Brain microvascular endothelial cell (primary cell): Measurements from ENCODE around the gene BCAN.

Source experiments
- DNase-seq: peaks from one replicate; pipeline ENCODE4 v3.0.0-alpha.2; 2020
- H3K27ac ChIP-seq: fragments of 250-450 bp; sonication (Bioruptor Pico); 2 replicates; pipeline ENCODE4 v1.5.1; 2020; ENCODE audit warnings: mild to moderate bottlenecking, moderate library complexity
- H3K27me3 ChIP-seq: fragments of 250-450 bp; sonication (Bioruptor Pico); replicated peaks from 2 replicates; pipeline ENCODE4 v1.5.1; 2020; ENCODE audit warnings: mild to moderate bottlenecking
- H3K36me3 ChIP-seq: fragments of 250-450 bp; sonication (Bioruptor Pico); replicated peaks from 2 replicates; pipeline ENCODE4 v1.5.1; 2020; ENCODE audit warnings: mild to moderate bottlenecking
- H3K4me3 ChIP-seq: 2 replicates; pipeline ENCODE4 v1.5.1; 2011; ENCODE audit warnings: low read depth, mild to moderate bottlenecking, control low read depth, low read length, moderate library complexity
- in situ Hi-C: cut with HindIII; loops from 2 replicates; pipeline ENCODE4 v1.10.0; 2017; ENCODE audit warnings: low sequenced_read_pairs, low pct_ligation_motif_present
- TF ChIP-seq, protein P1 (sequence below): IDR thresholded peaks from 2 replicates; pipeline ENCODE4 v1.5.1; 2011; ENCODE audit warnings: low read depth, mild to moderate bottlenecking, moderate library complexity, low read length, control low read depth, inconsistent platforms; ENCODE audit errors: missing control alignments

BCAN gene

DNA sequence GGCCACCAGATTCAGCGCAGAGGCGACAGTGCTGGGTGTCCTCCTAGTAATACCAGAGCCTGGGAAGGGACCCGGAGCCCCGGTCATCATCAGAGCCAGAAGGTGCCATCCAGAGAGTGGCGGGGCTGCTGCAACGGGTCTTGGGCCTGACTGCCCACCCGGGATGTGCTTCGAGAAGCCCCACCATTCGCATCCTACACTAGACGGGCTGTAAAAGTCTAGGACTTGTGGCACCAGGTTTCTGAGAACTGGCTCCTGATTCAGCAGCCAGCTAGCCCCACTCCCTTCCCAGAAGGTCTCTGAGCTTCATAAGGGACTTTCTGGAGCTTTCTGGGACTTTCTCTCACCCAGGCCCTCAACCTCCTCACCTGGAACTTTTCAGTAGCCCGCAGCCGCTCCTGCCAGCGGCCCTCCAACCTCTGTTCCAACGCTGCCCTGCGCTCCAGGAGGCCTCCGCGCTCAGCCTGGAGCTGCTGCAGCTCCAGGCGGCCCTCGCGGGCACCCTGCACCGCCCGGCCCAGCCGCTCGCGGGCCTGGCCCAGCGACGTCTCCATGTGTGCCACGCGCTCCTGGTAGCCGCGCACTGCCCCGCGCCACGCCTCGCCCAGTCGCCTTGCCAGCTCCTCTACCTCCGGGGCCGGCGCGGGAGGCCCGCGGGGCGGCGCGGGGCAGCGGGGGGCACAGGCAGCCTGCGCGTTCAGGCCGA is 34.4 kb downstream of the BCAN start:
- DNase-seq: no peak
- peak overlapping the region; percentile 53 for H3K4me3 ChIP-seq
- TF ChIP-seq, protein P1, sequence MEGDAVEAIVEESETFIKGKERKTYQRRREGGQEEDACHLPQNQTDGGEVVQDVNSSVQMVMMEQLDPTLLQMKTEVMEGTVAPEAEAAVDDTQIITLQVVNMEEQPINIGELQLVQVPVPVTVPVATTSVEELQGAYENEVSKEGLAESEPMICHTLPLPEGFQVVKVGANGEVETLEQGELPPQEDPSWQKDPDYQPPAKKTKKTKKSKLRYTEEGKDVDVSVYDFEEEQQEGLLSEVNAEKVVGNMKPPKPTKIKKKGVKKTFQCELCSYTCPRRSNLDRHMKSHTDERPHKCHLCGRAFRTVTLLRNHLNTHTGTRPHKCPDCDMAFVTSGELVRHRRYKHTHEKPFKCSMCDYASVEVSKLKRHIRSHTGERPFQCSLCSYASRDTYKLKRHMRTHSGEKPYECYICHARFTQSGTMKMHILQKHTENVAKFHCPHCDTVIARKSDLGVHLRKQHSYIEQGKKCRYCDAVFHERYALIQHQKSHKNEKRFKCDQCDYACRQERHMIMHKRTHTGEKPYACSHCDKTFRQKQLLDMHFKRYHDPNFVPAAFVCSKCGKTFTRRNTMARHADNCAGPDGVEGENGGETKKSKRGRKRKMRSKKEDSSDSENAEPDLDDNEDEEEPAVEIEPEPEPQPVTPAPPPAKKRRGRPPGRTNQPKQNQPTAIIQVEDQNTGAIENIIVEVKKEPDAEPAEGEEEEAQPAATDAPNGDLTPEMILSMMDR: no peak
- H3K36me3 ChIP-seq: peaks cover 7% of the 10 kb centered on the region
- no peaks in the 10 kb centered on the region for H3K27me3 ChIP-seq
- no peak overlapping the region for H3K27ac ChIP-seq
- in situ Hi-C loops: no loop called here

DNA sequence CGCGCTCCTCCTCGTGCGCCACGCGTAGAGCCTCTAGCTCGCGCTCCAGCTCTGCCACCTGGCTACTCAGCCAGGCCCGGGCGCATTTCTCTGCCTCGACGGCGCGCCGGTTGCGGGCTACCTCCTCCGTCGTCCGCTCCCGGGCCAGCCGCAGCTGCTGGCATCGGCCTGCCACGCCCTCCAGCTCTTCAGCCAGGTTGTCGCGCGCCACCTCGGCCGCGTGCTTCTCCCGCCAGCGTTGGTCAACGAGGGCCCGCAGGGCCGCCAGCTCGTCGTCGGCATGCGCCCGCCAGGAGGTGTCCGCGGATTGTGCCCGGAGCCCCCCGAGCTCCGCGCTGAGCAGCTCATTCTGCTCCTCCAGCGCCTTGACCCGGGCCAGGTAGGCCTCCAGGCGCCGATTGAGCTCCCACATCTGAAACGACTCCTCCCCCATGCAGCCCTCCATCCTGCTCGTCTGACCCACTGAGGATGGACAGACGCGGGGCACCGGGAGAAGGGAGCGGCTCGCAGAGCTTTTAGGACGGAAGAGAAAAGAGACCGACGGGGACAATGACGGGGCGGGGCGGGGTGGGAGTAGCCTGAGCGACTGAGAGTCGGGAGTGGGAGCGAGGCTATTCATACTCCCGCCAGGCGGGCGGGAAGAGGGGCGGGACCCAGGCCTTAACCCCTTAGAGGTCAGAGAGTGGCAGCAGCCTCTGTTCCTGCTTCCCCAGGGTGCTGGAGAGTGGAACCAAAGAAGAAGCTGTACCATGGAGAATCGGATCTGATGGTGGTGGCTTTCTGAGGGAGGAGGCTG is 35.1 kb downstream of the BCAN start, which contains the start of gene NES:
Gene NES, minus strand, starts transcription at position 588 of the 796 bp plus-strand sequence. Its CDS starts 143 bp downstream, at position 445.
- peak; percentile 34 for DNase-seq
- TF ChIP-seq, protein P1: no peak
- Histone ChIP-seq H3K27me3 (no peaks in the 10 kb centered on the region), H3K36me3 (peaks cover 7% of the 10 kb centered on the region), H3K4me3 (peak within 1 kb of the TSS; percentile 53), H3K27ac (no peak within 1 kb of the TSS)
- in situ Hi-C loops: no loop called here

DNA sequence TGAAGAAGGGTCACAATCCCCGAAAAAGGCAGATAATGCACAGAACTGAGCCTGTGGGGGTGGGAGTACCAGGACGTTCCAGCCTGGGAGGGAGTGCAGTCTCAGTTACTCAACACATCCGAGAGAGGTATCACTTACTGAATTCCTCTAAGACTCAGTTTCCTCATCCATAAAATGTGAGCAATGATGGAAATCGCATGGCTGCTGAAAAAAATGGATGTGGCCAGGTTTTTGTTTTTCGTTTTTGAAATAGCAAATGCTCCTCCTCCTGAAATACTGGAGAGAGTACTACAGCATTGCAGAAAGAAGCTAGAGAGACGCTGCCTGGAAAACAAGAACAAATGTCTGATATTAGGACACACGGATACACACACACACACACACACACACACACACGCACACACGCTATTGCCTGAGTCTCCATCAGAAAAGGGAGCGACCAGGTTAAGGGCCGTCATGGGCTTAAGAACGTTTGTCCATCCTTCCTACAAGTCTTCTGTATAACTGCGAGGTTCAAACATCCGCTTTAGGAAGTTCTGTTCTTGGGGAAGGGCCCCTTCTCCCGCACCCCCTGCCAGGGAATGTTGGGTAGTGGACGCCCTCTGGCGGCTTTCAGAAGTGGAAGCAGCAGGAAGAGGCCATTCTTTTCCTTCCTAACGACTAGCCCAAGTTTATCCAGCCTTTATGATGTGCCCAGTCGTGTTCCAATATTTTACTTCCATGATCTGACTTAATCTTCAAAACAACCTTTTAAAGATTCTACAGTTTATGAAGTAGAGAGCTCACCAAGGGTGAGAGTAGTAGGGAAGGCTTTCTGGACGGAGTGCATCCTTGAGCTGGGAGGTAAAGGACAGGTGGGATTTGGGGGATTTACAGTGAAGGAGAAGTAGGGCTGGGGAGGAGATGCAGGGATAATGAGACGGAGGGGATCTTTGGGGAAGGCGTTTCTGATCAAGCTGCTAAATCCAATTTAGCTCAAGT is 36.0 kb downstream of the BCAN start:
- Histone ChIP-seq H3K27ac (no peak overlapping the region), H3K36me3 (peaks cover 6% of the 10 kb centered on the region), H3K4me3 (peak overlapping the region; percentile 53), H3K27me3 (no peaks in the 10 kb centered on the region)
- peak; percentile 65 for DNase-seq
- TF ChIP-seq, protein P1: peak; percentile 95
- in situ Hi-C loops: no loop called here

DNA sequence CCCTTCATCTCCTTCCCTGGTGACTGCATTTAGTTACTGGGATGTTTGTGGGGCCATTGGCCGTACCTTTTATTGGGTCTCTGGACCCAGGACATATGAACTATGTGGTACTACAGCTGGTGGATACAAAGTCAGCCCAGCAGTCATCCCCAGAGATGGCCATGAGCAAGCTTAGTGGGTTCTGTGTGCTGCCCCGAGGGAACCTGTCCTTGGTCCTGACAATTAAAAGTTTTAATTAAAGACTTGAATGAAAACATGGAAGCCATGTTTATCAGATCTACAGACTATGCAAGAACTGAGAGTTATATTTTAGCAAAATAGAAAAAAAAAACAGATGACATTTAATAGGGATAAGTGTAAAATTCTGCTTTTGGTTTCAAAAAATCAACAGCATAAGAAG is 38.1 kb downstream of the BCAN start:
- no peak for DNase-seq
- in situ Hi-C loops: no loop called here
- Histone ChIP-seq H3K4me3 (no peak overlapping the region), H3K36me3 (no peaks in the 10 kb centered on the region), H3K27ac (no peak overlapping the region), H3K27me3 (no peaks in the 10 kb centered on the region)
- TF ChIP-seq, protein P1: no peak

DNA sequence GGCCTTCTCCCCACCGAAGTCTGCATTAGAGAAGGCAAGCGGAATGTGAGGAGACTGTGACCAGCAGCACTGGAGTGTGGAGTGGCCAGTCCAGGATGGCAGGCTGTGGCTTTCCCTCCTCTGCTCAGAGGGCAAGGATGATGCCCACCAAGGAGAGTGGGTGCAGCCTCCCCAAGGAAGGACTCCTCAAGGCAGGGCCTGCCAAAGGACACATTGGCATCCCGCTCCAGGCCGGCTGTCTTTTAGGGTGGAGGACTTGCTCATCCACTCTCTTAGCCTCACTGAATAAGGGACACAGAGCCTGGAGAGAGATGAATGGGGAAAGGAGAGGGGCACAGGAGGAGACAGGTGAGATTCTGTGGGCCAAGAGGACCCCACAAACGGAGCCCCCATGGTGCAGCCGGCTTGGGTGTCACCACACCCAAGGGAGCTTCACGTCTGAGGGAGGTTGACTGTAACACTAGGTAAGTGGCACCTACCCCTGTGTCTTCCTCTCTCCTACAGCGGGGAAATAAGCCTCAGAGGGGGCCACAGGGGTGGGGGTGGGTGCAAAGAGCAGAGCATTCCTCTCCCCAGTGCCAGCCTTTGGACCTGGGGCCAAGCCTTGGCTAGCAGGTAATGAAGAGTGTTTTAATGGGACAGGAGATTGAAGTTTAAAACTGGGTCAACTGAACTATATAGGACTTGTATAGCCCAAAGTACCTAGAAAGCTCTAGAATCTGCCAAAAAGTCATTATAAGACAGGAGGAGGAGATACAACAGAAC is 39.5 kb downstream of the BCAN start:
- in situ Hi-C loops: no loop called here
- Histone ChIP-seq H3K36me3 (no peaks in the 10 kb centered on the region), H3K27me3 (no peaks in the 10 kb centered on the region), H3K27ac (no peak overlapping the region), H3K4me3 (no peak overlapping the region)
- TF ChIP-seq, protein P1: no peak
- DNase-seq: no peak
